GM19023 (cell line): ENCODE results near the gene GFPT1.

Experiments
- ATAC-seq: cut with Tn5 transposase; IDR thresholded peaks from one replicate; pipeline ENCODE4 v1.9.1; 2021; ENCODE audit warnings: mild to moderate bottlenecking, moderate library complexity; ENCODE audit not compliant: unreplicated experiment

The GFPT1 gene

DNA sequence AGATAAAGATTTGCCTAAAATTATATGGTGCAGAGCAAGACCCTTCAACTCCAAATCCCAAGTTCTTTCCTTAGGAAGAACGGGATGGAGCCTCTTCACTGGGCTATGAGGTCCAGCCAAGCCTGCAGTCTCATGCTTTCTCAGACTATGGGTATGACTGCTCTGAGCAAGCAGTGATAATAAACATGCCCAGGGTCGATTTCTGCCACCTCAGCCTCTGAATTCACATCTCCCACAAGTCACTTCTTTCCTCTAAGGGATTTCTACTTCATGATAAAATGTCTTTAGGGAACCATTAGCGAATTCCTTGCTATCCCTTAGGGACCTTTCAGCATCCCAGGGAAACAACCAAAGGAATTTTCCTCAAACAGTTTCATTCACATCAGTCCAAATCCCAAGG is 94.8 kb downstream of the GFPT1 start:
- ATAC-seq = no peak

DNA sequence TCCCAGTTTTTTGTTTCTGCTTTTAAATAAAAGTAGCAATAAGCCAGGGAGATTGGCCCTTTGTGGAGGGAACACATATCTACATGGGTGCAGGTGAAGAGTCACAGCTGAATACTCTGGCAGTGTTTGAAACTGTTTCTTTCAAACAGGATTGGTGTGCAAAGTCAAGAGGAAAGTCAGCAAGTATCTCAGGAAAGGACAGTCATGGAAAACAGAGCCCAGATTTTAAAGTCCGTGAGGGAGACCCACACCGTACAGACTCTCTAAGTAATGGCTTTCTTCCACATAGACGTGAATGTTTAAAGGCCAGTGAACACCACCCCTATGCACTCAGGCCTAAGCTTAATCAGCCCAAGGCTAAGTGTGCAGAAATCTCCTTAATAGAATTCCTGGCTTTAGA is 95.3 kb downstream of the GFPT1 start:
- no peak for ATAC-seq

DNA sequence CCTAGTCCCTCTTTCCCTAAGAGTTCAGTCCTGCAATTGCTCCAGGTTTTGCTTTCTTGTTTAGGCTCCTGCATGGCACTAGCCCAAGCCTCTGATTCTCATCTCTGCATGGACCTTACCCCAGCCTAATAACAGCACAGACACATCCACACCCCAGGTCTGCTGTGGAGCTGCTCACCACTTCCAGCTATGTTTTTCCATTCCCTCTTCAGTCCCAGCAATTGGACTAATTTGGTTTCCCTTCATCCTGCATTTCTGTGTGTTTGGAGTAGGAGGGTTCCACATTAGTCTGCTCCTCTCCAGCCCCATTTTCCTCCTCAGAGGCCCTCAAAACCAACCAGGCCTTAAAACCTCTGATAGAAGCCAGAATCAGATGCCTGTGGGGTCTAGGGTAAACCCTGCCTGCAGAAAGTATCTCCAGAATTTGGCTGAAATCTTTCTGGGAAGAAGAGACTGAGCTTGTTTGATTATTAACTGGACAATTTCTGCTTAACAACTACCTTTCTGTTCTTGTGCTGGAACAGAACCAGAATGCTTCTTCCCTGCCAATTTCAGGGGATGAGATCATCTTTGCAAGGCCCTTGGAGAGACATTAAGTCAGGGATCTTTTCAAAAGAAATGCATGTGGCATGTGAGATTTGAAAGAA is 95.9 kb downstream of the GFPT1 start:
- no peak for ATAC-seq

DNA sequence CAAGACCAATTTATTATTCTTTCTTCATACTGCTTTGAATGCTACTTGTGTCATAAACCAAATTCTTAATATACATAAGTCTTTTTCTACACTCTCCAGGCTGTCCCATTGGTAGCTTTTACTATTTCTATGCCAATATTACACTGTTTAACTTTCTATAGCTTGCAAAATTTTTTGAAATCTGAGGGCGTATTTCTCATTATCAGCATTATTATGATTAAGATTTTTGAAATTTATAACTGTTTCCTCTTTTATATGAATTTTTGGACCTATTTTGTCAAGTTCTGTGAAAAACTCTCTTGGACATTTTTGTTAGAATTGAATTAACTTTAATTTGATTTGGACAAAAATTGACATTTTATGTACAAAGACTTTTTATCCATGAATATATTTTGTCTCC is 98.6 kb downstream of the GFPT1 start:
- ATAC-seq = no peak

DNA sequence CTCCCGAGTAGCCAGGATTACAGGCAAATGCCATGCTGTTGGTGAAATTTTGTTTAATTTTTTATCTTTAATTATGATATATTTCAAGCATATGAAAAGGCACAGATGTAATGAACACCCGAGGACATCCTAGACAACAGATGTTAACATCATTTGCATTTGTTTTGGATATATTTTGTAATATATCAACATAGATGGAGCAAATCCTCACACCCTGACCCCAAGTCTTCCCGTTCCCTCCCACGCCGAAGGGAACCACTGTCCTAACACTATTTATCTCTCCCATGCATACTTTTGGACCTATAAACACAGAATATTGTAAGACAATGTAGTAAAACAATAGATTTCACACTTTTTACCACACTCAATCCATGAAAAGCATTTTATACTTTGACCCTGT is 99.5 kb downstream of the GFPT1 start:
- ATAC-seq = no peak

DNA sequence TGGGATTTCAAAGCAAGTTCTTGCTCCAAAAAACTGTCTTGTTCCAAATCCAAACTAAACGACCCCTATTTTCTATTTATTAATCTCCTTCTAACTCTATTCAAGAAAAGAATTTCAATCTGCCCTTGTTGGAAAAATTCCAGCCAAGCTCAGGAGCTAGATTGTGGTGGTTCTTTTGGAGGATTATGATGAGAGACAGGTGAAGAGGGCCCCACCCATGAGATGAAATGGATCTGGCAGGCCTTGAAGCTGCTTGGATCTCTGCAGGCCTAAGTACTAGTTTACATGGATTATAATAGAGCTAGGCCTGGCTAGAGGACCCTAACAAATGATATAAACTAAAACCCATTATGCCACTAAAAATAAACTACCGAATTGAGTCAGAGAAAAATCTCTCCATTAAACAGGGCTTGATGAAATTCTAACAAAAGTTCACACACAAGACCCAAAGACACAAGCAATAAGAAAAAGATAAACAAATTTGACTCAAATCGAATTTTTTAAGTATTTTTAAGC is 101.6 kb downstream of the GFPT1 start:
- ATAC-seq = no peak

DNA sequence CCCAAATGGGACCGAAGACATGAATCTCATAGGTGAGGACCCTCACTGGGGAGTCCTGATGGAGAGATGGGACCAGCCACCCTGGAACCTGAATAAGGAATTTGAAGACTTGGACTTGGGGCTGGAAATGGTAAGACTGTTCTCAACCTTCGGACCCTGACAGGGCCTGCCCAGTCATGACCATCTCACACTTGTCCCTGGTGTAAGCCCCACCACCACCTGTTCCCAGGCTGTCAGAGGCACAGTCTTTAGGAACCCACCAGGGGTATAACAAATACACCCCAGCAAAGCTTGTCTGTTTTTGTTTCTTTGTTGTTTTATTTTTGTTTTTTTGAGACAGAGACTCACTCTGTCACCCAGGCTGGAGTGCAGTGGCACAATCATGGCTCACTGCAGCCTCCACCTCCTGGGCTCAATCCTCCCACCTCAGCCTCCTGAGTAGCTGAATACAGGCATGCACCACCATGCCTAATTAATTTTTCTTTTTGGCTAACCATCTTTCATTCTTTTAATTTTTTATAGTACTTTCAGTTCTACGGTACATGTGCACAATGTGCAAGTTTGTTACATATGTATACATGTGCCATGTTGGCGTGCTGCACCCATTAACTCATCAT is 106.1 kb downstream of the GFPT1 start:
- ATAC-seq = no peak

DNA sequence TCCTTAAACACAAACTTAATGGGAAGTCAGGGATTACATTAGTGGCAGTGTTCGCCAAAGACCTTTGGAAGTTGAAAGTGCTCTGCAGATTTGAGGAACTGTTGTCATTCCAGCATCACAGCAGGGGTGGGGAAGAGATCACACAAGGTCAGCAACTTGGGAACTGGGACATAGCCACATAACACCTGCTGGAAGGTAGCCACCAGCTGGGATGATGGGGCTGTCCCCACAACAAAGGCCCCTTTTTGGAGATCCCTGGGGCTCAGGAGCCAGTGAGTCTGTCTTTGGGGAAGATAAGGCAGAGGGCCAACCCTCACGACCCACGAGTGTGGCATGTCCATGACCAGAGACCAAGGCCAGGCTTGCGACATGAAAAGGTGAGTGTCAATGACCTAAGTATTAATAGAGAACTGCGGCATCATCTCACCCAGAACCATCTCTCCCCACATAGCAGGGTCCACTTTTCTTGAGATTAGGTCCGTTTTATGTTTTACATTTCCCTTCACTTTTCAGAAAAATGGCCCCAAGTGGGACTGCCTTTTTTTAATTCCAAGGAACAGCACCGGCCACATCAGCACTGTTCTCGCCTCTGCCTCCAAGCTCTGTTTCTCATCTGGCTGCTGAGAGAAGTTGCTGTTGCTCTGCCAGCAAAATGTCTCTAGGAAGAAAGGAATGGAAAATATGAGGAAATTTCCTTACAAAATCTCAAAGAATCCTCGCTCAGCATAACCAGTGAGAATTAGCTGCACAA is 106.9 kb downstream of the GFPT1 start:
- ATAC-seq = no peak

DNA sequence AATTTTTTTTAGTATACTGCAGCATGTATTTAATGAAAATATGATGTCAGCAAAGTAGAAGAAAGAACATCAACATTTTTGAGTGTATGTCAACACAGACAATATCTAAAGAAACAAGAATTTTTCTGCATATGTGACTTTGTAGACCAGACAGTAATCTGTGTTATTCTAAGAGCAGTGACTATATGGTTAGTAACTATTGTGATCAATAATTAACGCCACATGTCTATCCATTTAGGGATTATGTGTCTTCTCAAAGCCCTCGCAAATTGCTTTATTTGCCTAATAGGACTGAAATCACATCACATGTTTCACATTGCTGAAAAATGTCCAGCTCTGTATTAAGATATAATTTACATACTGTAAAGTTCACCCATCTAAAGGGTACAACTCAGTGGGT is 107.8 kb downstream of the GFPT1 start:
- ATAC-seq = no peak

DNA sequence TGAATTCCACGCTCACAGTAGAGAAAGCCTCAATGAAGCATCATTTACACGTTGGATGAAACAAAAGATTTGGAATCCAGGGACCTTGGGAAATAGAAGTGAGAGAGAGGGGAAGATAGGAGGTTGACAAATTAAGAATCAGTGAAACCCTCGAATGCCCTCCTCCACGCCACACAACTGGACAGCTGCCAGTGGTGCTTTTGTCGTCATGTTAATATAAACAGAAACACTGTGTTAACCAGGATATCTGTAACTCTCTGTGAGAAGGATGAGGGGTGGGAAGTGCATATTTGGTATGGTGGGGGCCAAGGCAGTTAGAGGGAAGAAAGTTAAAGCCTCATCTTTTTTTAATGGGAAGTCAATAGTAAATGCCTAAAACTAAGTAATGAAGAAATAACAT is 108.7 kb downstream of the GFPT1 start:
- no peak for ATAC-seq

DNA sequence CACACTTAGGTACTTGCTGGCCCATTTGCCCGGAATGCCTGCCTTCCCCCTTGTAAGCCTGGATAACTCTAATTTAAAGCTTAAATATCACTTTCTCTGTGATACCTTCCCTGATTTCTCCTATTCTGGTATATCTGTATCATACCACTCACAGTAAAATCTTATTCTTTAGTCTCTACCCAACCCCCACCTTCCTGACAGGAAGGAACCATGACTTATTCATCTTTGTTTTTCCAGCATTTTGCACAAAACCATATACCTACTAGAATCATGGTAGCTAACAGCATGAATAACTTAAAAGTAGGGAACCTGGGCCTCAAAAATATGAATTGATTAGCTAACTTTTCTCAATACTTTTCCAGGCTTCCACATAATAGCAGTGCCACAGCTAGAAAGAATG is 111.5 kb downstream of the GFPT1 start:
- ATAC-seq = no peak

DNA sequence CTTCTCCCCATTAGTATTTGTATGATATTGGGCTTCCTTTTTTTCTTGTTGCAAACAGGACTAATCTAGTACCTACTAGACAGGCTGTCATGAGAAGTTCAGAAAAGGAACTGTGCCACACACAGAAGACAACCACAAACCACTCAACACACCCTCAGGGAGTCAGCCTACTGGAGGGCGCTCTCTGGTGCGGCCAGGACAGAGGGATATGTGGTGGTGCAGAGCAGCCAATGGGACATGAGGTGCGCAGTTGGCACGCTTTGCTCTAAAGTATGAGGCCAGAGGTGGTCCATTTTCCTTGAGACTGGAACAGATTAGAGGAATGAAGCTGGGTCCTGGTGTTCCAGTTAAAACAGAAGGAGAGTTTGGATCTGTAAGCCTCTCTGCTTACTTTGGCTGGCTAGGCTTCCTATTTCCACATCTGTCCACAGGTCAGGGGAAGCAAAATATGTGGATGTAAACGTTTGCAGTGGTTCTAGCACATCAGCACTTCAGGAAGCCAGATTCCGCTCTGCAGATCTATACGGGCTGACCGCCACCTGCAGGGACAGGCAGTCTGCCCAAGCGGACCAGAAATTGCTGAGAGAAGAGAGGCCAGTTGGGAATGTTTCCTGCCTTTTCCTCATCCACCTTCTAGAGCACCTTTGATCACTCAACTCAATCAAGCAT is 114.1 kb downstream of the GFPT1 start:
- no peak for ATAC-seq

DNA sequence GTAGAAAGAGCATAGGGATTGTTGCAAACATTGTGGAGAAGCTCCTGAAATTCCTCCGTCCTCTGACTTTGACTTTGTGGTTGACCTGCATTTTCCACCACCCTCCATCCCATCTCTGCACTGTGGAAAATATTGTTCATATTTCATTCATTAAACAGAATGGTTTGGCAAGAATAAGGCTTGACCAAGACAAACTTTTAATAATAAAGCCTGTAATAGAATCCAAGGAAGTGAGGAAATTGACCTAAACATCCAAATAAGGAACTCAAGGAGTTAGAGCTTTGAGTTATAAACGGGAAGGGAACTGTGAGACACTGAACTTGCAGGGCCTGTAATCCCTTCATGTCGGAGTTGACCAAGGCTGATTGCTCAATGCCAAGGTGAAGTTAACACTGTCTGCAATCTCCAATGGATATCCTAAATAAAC is 115.2 kb downstream of the GFPT1 start:
- ATAC-seq = no peak
